GM12878 (cell line): ENCODE results near the gene DONSON. TPM values are rescaled to one million over a fixed set of nuclear protein-coding genes. Genes with fewer than 3 reads are reported as not detected.

Experiments used
- ATAC-seq: fragments of 200-7000 bp; cut with Tn5 transposase; 3 replicates; pipeline ENCODE4 v1.9.1; 2020; ENCODE audit warnings: mild to moderate bottlenecking, moderate library complexity
- BruUV-seq: library from RNA; stranded (reverse); fragments of 400-500 nt; replicated peaks from 2 replicates; lab custom pipeline; 2021; lab: Mats Ljungman, UMichigan
- CTCF ChIA-PET: fragments of 300-600 bp; sonication (Branson Sonifier 250); formaldehyde crosslinking; extraction: SDS; loops from one replicate; lab custom pipeline; 2021; ENCODE audit warnings: inconsistent platforms; lab: Yijun Ruan, JAX
- POLR2A ChIA-PET: fragments of 350-600 bp; formaldehyde crosslinking; extraction: SDS; loops from one replicate; lab custom pipeline; 2021; ENCODE audit warnings: inconsistent platforms; lab: Charles Lee
- RAD21 ChIA-PET: fragments of 300-600 bp; sonication (Branson Sonifier 250); formaldehyde crosslinking; loops from one replicate; lab custom pipeline; 2023; ENCODE audit warnings: antibody characterized with exemption; ENCODE audit not compliant: unreplicated experiment; lab: Charles Lee
- SMC1A ChIA-PET: fragments of 300-600 bp; sonication (Branson Sonifier 250); formaldehyde crosslinking; loops from one replicate; lab custom pipeline; 2023; ENCODE audit not compliant: unreplicated experiment, uncharacterized antibody; lab: Charles Lee
- DNase-seq: peaks from one replicate; pipeline ENCODE4 v3.0.0-alpha.2; 2011; ENCODE audit warnings: low read depth, low spot score
- FAIRE-seq: peaks from 3 replicates; lab custom pipeline; 2011; peaks lifted over from hg19 to GRCh38; lab: Jason Lieb, UNC
- H2AFZ ChIP-seq: 2 replicates; pipeline ENCODE4 v1.6.0; 2011; ENCODE audit warnings: low read depth, low read length, control low read depth; ENCODE audit not compliant: control insufficient read depth
- H3K27ac ChIP-seq: 2 replicates; pipeline ENCODE4 v1.5.1; 2011; ENCODE audit warnings: control low read depth; ENCODE audit not compliant: control insufficient read depth, insufficient read depth
- H3K27me3 ChIP-seq, 2 experiments: replicated peaks in 1 of 2; 2 replicates each; pipeline versions ENCODE4 v1.6.0 to v1.6.1; 2011; ENCODE audit warnings: low read length in 1 of 2; ENCODE audit not compliant: control insufficient read depth in 2 of 2, insufficient read depth in 2 of 2
- H3K36me3 ChIP-seq, 2 experiments: 2 replicates each; pipeline ENCODE4 v1.5.1; 2011; ENCODE audit warnings: low read length in 1 of 2; ENCODE audit not compliant: control insufficient read depth in 2 of 2, insufficient read depth in 2 of 2
- H3K4me1 ChIP-seq: 2 replicates; pipeline ENCODE4 v1.6.1; 2011; ENCODE audit warnings: mild to moderate bottlenecking, low read length, moderate library complexity, mixed read lengths; ENCODE audit not compliant: control insufficient read depth, insufficient read depth
- H3K4me2 ChIP-seq: 2 replicates; pipeline ENCODE4 v1.6.0; 2011; ENCODE audit warnings: control low read depth; ENCODE audit not compliant: control insufficient read depth, insufficient read depth
- H3K4me3 ChIP-seq: fragments of 200-600 bp; sonication (generic); 2 replicates; pipeline ENCODE4 v1.5.1; 2016
- H3K79me2 ChIP-seq: 2 replicates; pipeline ENCODE4 v1.6.0; 2011; ENCODE audit warnings: low read length; ENCODE audit not compliant: control insufficient read depth, insufficient read depth
- H3K9ac ChIP-seq: 2 replicates; pipeline ENCODE4 v1.8.0; 2011; ENCODE audit warnings: low read length, control low read depth, mixed read lengths; ENCODE audit not compliant: control insufficient read depth, insufficient read depth
- H3K9me3 ChIP-seq: replicated peaks from 3 replicates; pipeline ENCODE4 v1.5.1; 2011; ENCODE audit warnings: mild to moderate bottlenecking, low read length; ENCODE audit not compliant: control insufficient read depth, insufficient read depth
- H4K20me1 ChIP-seq: 2 replicates; pipeline ENCODE4 v1.6.0; 2011; ENCODE audit not compliant: control insufficient read depth, insufficient read depth
- CBX3 ChIP-seq: fragments of 200-600 bp; sonication (generic); IDR thresholded peaks from 2 replicates; pipeline ENCODE4 v1.6.1; 2016; ENCODE audit warnings: low read depth, borderline replicate concordance
- MXI1 ChIP-seq: fragments of 150-350 bp; IDR thresholded peaks from 2 replicates; pipeline ENCODE4 v1.6.1; 2011; ENCODE audit warnings: low read depth, mild to moderate bottlenecking, inconsistent platforms, low read length, improper control_type of control experiment
- NFXL1 ChIP-seq: fragments of 450-650 bp; IDR thresholded peaks from 2 replicates; pipeline ENCODE4 v1.6.1; 2017; ENCODE audit warnings: antibody characterized with exemption, mild to moderate bottlenecking, borderline replicate concordance
- POLR2AphosphoS5 ChIP-seq: IDR thresholded peaks from 2 replicates; pipeline ENCODE4 v1.6.1; 2011; ENCODE audit warnings: mild to moderate bottlenecking, low read length, inconsistent platforms
- ZBTB33 ChIP-seq: fragments of 450-650 bp; IDR thresholded peaks from 2 replicates; pipeline ENCODE4 v1.6.1; 2017; ENCODE audit warnings: mild to moderate bottlenecking
- WGBS: methylation state at CpG from one replicate; pipeline ENCODE4 v1.1.6; 2016; ENCODE audit warnings: low lambda C conversion rate; ENCODE audit not compliant: insufficient replicate concordance, insufficient coverage; ENCODE audit errors: missing lambda C conversion rate; 5-methylcytosine and 5-hydroxymethylcytosine counted together
- in situ Hi-C: fragments of 300-500 bp; cut with MboI; formaldehyde crosslinking; loops from 9 replicates; pipeline ENCODE4 v1.14.3; 2018; ENCODE audit warnings: mixed read lengths
- intact Hi-C: fragments of 100-400 bp; cut with micrococcal nuclease; formaldehyde crosslinking; loops from one replicate; pipeline ENCODE4 v1.14.2; 2022; ENCODE audit not compliant: unreplicated experiment
- polyA plus RNA-seq, 11 experiments: library from polyadenylated mRNA; depleted of rRNA in 4 of 11; unstranded in 6 of 11; stranded (reverse) in 5 of 11; fragments of >200 nt; fragmentation: Nextera tagmentation in 4 of 11; fragmentation: Illumina TruSeq in 1 of 11; extraction: Ambion mirVana in 4 of 11; extraction: Trizol in 1 of 11; gene quantifications; 1 replicate in 1 of 11; 2 replicates in 10 of 11; pipeline versions ENCODE4 v1.2.1 to v1.2.3, GENCODE V29; 2011 to 2016; ENCODE audit warnings: inconsistent platforms in 2 of 11, missing spikeins in 2 of 11, low read depth in 1 of 11
- total RNA-seq, 4 experiments: library from RNA; depleted of rRNA in 3 of 4; stranded (reverse); fragments of >200 nt in 3 of 4; fragmentation: Illumina TruSeq in 1 of 4; extraction: Trizol in 1 of 4; gene quantifications; 2 replicates each; pipeline versions ENCODE4 v1.2.1 to v1.2.3, GENCODE V29; 2013 to 2021

The DONSON gene
- total and polyA plus RNA-seq, 10 of the 15 experiments (the other 5 are each of a cell fraction or from before 2014, with no cell fraction given), result 13.6 to 51.2 (median 32.2) TPM

- TF ChIP-seq ZBTB33 (no peak), NFXL1 (no peak)
Observed at GRCh38 chr21:33561373-33561772, 27.1 kb downstream of the DONSON start (continued).

- CTCF ChIA-PET, result no interaction called here
Observed at GRCh38 chr21:33560965-33561364, 27.5 kb downstream of the DONSON start.

GRCh38 chr21:33559813-33560212, 28.7 kb downstream of the DONSON start:
- H2AFZ ChIP-seq, result no peak overlapping the region
- H3K9me3 ChIP-seq, result no peaks in the 10 kb centered on the region
- 93% methylated on average over 10 of the region's 10 CpGs for WGBS
- SMC1A ChIA-PET, result interaction anchor here (0.6 to 1.7 kb wide), 5 partner anchors 12 to 75 kb away, joined by 3 to 6 read pairs (median 3); partner anchors contain the start of gene SON
- H3K27me3 ChIP-seq, result no peaks in the 10 kb centered on the region
- TF ChIP-seq POLR2AphosphoS5, result 0 out of 2 replicates have a peak, but pooled peaks have one; percentile 47
- no peak for TF ChIP-seq CBX3
- POLR2A ChIA-PET, result no interaction called here
- RAD21 ChIA-PET, result no interaction called here
- ATAC-seq (no peak), FAIRE-seq (no peak), DNase-seq (no peak)
- H3K4me1 ChIP-seq, result no peaks in the 10 kb centered on the region
- intact Hi-C loops, result no loop called here
- TSS peak; percentile 4 for BruUV-seq
- H4K20me1 ChIP-seq, result no peaks in the 10 kb centered on the region
- H3K36me3 ChIP-seq, result peaks cover 14 to 30% of the 10 kb centered on the region in 2 experiments
- H3K4me2 ChIP-seq, result no peak overlapping the region
- H3K9ac ChIP-seq, result no peak overlapping the region
- CTCF ChIA-PET, result interaction anchor here (0.6 to 1.2 kb wide), 2 partner anchors 42 to 46 kb away, joined by 3 to 4 read pairs; no protein-coding TSS in a partner anchor
- H3K4me3 ChIP-seq, result no peak overlapping the region
- no peak overlapping the region for H3K27ac ChIP-seq
- peaks cover 25% of the 10 kb centered on the region for H3K79me2 ChIP-seq
- in situ Hi-C loops, result no loop called here

More at GRCh38 chr21:33560965-33561364, 27.5 kb downstream of the DONSON start:
- in situ Hi-C loops (no loop called here), intact Hi-C loops (no loop called here)
- DNase-seq (no peak), FAIRE-seq (no peak), ATAC-seq (no peak; the same call in 2 of the 3 replicates)
- Histone ChIP-seq H3K27me3 (no peaks in the 10 kb centered on the region), H3K9me3 (no peaks in the 10 kb centered on the region), H3K9ac (no peak overlapping the region), H3K79me2 (peaks cover 15% of the 10 kb centered on the region), H3K36me3 (peaks cover 14 to 30% of the 10 kb centered on the region in 2 experiments), H3K27ac (no peak overlapping the region), H2AFZ (no peak overlapping the region), H3K4me3 (no peak overlapping the region), H3K4me1 (no peaks in the 10 kb centered on the region), H4K20me1 (no peaks in the 10 kb centered on the region), H3K4me2 (no peak overlapping the region)
- BruUV-seq, result no TSS peak
- POLR2A ChIA-PET, result no interaction called here
- RAD21 ChIA-PET, result no interaction called here
- TF ChIP-seq MXI1, result no peak
- peak; percentile 37; the same call in 1 of the 2 replicates for TF ChIP-seq POLR2AphosphoS5
- SMC1A ChIA-PET, result interaction anchor here (0.5 to 1.7 kb wide), 2 partner anchors 13 to 100 kb away, joined by 3 to 6 read pairs; no protein-coding TSS in a partner anchor
